GM18861 (cell line): Measurements from ENCODE around the gene MACO1.

Experiments used
- ATAC-seq: cut with Tn5 transposase; IDR thresholded peaks from one replicate; pipeline ENCODE4 v1.9.1; 2021; ENCODE audit not compliant: unreplicated experiment

The MACO1 gene

GRCh38 chr1:25520446-25521061, 89.9 kb downstream of the MACO1 start:
- no peak for ATAC-seq

DNA sequence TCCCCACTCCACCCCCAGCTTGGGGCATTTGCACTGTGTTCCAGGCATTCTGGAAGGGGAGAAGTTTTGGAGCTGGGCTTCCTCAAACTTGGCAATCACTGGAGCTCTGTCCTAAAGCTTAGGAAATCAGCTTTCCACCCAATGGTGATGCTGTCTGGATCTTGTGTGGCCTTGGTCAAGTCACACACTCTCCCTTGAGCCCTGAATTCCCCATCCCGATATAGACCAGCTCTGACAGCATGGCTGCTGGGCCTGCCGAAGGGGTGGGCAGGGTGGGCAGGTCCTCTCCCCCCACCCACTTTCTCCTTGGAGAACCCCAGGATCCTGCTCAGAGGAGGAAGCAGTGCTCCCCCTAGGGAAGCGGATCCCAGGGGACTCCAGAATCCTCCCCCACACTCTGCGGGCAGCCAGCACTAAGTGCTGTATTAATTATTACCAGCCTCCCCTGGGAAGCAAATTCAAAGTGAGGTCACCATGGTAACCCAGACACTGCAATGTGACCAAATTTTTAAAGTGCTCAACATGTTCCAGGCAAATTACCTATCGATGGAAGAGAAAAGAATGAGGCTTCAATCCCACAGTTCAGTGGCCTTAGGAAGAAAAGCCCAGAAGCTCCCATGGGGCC, 91.4 kb downstream of the MACO1 start:
- ATAC-seq = peak; percentile 66

- no peak for ATAC-seq
Observed at GRCh38 chr1:25523542-25523941, 92.8 kb downstream of the MACO1 start.

DNA sequence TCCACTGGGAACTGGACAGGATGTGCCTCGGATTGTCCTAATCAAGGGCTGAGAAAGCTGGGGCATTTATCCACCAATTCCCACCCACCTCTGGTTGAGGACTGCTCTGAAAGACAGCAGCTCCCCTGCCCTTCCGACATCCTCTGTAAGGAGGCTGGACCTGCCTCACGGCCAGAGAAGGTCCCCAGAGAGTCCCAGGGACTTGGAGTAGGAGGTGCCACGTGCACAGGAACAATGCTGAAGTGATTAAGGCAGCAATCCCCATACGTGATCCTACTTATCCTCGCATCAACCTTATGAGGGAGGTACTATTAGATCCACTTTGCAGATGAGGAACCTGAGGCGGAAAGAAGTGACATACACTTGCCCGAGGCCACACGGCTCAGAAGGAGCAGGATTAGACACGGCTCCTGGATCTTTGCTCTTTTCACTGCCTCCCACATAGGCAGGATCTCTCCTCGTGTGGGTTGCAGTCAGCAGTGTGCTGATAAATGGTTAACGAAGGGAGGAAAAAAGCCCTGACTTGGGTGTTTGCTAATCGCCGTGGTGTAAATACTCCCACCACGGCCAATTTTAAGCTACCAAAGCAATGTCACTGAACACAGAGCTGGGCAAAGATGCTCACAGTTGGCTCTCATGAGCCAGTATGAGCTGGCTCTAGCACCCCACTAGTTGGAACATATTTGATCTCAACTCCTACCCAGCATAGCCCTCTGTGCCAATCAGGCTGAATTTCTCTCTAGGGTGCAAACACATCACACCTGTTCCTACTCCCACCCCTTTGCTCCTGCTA, 94.1 kb downstream of the MACO1 start:
- ATAC-seq = no peak

GRCh38 chr1:25525361-25525688, 94.6 kb downstream of the MACO1 start:
- ATAC-seq = no peak

DNA sequence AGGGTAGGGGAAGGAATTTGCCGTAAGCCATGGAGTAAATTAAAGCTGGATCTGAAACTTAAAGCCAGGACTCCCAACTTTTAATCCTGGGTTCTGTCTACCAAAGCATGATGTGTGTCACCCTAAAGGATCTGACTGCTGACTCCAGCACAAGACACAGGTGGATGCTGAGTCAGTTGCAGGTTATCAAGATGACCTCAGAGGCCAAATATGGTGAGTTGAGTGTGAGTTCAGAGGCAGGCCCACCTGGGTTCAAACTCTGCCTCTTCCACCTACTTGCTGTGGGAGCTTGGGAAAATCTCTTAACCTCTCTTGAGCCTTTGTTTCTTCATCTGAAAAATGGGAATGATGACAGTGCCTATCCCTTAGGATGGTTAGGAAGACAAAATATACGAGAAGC, 96.1 kb downstream of the MACO1 start:
- ATAC-seq = no peak

- ATAC-seq = no peak
Observed at GRCh38 chr1:25527226-25527846, 96.6 kb downstream of the MACO1 start.

DNA sequence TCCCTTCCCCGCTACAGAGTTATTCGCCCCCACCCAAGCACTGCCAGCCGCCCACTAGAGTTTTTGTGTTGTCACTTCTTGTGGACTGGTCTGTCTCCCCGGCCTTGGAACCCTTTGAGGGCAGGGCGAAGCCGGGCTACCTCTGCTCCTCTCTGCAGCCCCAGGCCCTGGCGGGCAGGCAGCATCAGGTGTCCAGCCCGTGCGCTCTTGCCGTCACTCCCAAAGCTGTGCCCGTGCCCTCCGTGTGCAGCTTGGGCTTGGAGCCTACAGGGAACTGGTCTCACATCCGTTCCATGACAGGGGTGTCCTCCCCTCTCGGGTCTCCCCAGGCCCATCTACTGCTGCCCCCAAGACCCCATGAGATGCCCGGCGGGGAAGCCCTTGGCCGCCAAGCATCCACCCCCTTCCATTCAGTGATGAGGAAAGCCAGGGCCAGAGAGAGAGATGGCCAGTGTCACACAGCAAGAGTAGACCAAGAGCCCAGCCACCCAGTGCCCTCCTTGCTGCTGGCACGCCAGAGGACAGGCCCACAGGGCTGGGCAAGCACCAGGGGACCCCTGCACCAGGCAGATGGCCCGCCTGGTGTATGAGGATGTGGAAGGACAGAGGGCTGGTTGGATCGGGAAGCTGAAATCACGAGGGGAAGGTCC, 97.4 kb downstream of the MACO1 start:
- ATAC-seq = no peak

- ATAC-seq = no peak
Observed at GRCh38 chr1:25528881-25529517, 98.3 kb downstream of the MACO1 start.

- no peak for ATAC-seq
Observed at GRCh38 chr1:25529518-25530185, 99.0 kb downstream of the MACO1 start.

GRCh38 chr1:25530186-25531081, 99.7 kb downstream of the MACO1 start:
- no peak for ATAC-seq

DNA sequence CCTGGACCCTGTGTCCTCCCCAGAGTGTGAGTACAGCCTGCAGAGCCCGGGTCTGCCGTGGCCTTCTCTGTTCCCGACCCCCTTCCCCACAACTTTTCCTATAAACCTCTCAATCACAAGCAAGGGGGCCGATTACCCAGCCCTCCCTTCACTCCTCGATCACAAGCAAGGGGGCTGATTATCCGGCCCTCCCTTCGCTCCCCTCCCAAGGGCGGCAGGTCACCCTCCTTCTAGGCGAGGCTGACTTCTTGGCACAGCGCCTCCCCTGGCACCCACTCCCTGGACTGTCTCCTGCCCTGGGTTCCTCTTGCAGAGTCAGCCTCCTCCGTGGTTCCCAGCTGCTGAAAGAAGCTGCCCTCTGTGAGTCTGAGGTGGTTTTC, 100.4 kb downstream of the MACO1 start:
- no peak for ATAC-seq

DNA sequence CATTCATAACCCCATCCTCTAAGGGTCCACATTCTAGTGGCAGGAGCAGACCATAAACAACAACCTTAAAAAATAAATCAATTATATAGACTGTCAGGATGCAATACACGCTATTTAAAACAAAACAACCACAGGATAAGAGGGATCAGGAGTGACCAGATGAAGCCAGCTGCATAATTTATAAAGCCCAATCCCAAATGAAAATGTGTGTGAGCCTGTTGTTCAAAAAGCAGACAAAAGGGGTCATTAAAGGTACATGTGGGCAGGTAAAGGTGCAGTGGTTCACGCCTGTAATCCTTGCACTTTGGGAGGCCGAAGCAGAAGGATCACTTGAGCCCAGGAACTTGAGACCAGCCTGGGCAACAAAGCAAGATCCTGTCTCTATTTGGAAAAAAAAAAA, 102.3 kb downstream of the MACO1 start:
- no peak for ATAC-seq

GRCh38 chr1:25533775-25534409, 103.2 kb downstream of the MACO1 start:
- no peak for ATAC-seq

GRCh38 chr1:25534410-25534788, 103.7 kb downstream of the MACO1 start:
- no peak for ATAC-seq

- no peak for ATAC-seq
Observed at GRCh38 chr1:25536124-25536523, 105.4 kb downstream of the MACO1 start.

DNA sequence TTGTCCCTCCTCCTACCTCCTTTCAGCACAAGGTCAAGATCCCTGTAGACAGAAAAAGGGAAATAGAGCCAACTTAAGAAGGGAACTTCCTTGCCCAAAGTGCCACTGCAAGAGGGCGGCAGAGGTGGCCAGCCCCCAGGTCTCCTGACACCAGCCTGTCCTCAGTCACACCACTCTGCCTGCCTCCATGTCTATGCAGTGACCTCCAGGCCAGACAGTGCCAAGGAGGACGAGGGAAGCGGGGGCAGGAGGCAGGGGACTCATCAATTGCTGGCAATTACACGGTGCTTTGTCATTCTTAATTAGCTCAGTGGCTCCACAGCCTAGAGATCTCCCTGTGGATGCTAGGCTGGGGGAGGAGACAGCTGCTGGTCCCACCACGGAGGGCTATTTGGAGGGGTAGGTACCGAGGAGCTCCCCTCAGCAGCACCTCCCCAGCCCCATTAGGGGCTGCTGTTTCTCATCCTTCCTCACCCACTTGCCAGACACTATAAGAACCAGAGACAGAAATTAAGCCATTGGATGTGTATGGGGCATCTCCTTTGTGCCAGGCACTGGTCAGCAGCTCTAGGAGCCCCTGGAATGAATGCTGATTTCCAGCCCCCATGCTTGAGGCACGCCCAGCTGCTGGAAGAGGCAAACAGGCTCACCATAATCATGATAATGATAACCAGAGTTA, 106.6 kb downstream of the MACO1 start:
- ATAC-seq = no peak

DNA sequence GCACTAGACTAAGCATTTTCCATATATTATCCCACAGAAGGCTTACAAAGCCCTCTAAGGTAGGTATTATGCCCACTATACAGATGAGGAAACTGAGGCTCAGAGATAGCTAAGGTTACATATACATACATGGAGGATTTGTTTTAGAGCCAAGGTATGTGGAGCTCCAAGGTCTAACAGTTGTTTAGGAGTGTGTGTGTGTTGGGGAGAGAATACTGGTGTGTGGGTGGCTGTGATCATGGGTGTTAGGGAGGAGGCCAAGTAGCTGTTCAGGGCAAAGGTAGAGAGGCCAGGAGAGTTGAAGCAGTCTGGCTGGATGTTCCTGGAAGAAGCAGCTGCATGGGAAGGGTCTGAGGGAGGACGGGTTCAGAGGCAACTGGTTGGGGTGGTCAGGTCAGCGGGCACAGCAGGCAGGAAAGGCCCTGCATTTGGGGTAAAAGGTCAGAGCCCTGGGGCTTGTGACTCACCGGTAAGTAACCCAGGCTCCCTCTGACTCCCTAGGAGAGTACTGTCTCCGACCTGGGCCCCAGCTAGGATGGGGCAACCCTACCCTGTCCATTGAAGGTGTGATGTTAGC, 107.6 kb downstream of the MACO1 start:
- ATAC-seq = no peak
